ENCODE measurements around the gene FAM9A.

Gene FAM9A

DNA sequence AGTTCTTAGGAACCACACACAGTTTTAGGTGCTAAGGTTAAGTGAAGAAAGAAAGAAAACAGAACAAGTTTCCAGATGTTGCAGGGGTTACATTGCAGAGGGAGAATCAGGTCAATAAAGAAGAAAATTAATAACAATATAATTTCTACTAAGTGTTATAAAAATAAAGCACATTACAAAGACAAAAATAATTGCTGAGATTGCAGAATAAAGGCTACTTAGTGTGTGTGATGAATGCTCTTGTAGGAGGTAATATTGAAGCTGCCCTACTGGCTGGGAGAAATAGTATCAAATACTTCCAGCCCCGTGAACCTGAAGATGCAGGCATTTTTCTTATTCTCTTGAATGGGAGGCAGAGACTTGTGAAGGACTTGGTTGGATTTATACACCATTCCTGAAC is 33.2 kb upstream of the FAM9A start:
- no peak for DNase-seq (ENCODE audit: low spot score)
- no peak overlapping the region for H3K4me3 ChIP-seq (ENCODE audit: low read length in 2 of 2)
- H2BK5ac ChIP-seq (ENCODE audit: low read length): no peak overlapping the region
- no peaks in the 10 kb centered on the region for H3K9me3 ChIP-seq (replicated peaks in 1 of 2; ENCODE audit: control insufficient read depth in 2 of 2, insufficient read depth in 1 of 2, low read depth in 1 of 2, low read length in 2 of 2)
- no peaks in the 10 kb centered on the region for H3K27me3 ChIP-seq (ENCODE audit: control insufficient read depth in 3 of 3, insufficient read depth in 3 of 3, low read depth in 1 of 3, low read length in 3 of 3)
- no peak overlapping the region for H2BK12ac ChIP-seq (ENCODE audit: low read length)
- no peak overlapping the region for H2AK5ac ChIP-seq (ENCODE audit: low read depth, low read length)
- H2BK15ac ChIP-seq (ENCODE audit: low read length): no peak overlapping the region
- H3K36me3 ChIP-seq (replicated peaks in 1 of 2; ENCODE audit: control insufficient read depth in 2 of 2, insufficient read depth in 2 of 2, low read length in 2 of 2): no peaks in the 10 kb centered on the region
- H2BK120ac ChIP-seq (ENCODE audit: low read depth, low read length): no peak overlapping the region
- no CpG with 5 or more reads among the region's 1 CpG for WGBS, 2 donors (ENCODE audit: extremely low coverage in 2 of 2, insufficient read length in 2 of 2, insufficient replicate concordance in 1 of 2)
- no peaks in the 10 kb centered on the region for H3K4me1 ChIP-seq (ENCODE audit: control insufficient read depth in 2 of 2, insufficient read depth in 1 of 2, low read depth in 1 of 2, low read length in 2 of 2)
- no peak overlapping the region for H3K18ac ChIP-seq (ENCODE audit: low read length)
- no peak overlapping the region for H3K23ac ChIP-seq (ENCODE audit: low read depth, low read length, poor library complexity)
- H3K4ac ChIP-seq (ENCODE audit: low read length): no peak overlapping the region
- no peak overlapping the region for H4K91ac ChIP-seq (ENCODE audit: low read depth, low read length, poor library complexity)
- H3K4me2 ChIP-seq (ENCODE audit: insufficient read depth, low read length, poor library complexity, severe bottlenecking): no peak overlapping the region
- no peak overlapping the region for H4K8ac ChIP-seq (ENCODE audit: low read depth, low read length)
- no peak overlapping the region for H3K14ac ChIP-seq (ENCODE audit: low read length)
- H2AFZ ChIP-seq (ENCODE audit: low read length): no peak overlapping the region
- no peak overlapping the region for H3K9ac ChIP-seq (ENCODE audit: low read depth, low read length, poor library complexity)
- H3K27ac ChIP-seq (replicated peaks; ENCODE audit: low read length): no peak overlapping the region
- no peaks in the 10 kb centered on the region for H3K79me1 ChIP-seq (ENCODE audit: low read depth, low read length)

DNA sequence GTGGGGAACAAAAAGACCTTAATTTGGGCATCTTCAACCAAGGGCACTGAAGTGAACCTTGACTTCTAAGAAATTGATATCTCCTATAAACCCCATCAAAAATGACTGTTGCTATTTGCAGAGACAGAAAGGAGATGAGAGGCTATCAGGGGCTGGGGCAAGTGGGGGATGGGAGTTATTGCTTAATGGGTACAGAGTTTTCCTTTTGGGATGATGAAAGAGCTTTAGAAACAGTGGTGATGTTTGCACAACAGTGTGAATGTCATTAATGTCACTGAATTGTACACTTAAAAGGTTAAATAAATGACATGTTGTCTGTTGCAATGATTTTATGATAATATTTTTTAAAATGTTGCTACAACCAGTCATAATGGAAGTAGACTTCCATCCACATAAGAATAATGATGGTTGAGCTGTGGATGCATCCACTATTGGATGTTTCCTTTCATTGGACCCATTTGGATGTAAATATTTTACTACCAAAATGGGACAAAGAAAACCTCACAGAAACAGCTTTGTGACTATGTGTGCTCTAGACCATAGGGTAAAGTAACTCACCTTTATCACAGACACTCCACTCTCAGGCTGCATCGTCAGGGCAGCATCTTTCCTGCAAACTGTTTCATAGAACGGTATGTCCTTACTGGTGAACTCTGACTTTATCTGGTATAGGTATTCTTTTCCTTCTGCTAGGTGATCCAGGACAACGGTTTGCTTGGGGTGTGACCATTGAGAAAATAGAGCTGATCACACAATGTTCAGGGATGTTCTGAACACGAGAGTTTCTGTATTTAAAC is 31.6 kb upstream of the FAM9A start:
- Histone ChIP-seq H4K8ac (ENCODE audit: low read depth, low read length) (no peak overlapping the region), H4K91ac (ENCODE audit: low read depth, low read length, poor library complexity) (no peak overlapping the region), H3K4me1 (ENCODE audit: control insufficient read depth in 2 of 2, insufficient read depth in 1 of 2, low read depth in 1 of 2, low read length in 2 of 2) (no peaks in the 10 kb centered on the region), H2BK120ac (ENCODE audit: low read depth, low read length) (no peak overlapping the region), H3K9ac (ENCODE audit: low read depth, low read length, poor library complexity) (no peak overlapping the region), H3K9me3 (replicated peaks in 1 of 2; ENCODE audit: control insufficient read depth in 2 of 2, insufficient read depth in 1 of 2, low read depth in 1 of 2, low read length in 2 of 2) (no peaks in the 10 kb centered on the region), H3K27ac (replicated peaks; ENCODE audit: low read length) (no peak overlapping the region), H2AFZ (ENCODE audit: low read length) (no peak overlapping the region), H3K18ac (ENCODE audit: low read length) (no peak overlapping the region), H2BK12ac (ENCODE audit: low read length) (no peak overlapping the region), H3K79me1 (ENCODE audit: low read depth, low read length) (no peaks in the 10 kb centered on the region), H3K27me3 (ENCODE audit: control insufficient read depth in 3 of 3, insufficient read depth in 3 of 3, low read depth in 1 of 3, low read length in 3 of 3) (no peaks in the 10 kb centered on the region), H3K4me2 (ENCODE audit: insufficient read depth, low read length, poor library complexity, severe bottlenecking) (no peak overlapping the region), H2BK5ac (ENCODE audit: low read length) (no peak overlapping the region), H3K23ac (ENCODE audit: low read depth, low read length, poor library complexity) (no peak overlapping the region), H3K4me3 (ENCODE audit: low read length in 2 of 2) (no peak overlapping the region), H3K14ac (ENCODE audit: low read length) (no peak overlapping the region), H3K36me3 (replicated peaks in 1 of 2; ENCODE audit: control insufficient read depth in 2 of 2, insufficient read depth in 2 of 2, low read length in 2 of 2) (no peaks in the 10 kb centered on the region), H2BK15ac (ENCODE audit: low read length) (no peak overlapping the region), H3K4ac (ENCODE audit: low read length) (no peak overlapping the region), H2AK5ac (ENCODE audit: low read depth, low read length) (no peak overlapping the region)
- WGBS, 2 donors (ENCODE audit: extremely low coverage in 2 of 2, insufficient read length in 2 of 2, insufficient replicate concordance in 1 of 2): no CpG with 5 or more reads among the region's 4 CpGs
- no peak for DNase-seq (ENCODE audit: low spot score)

DNA sequence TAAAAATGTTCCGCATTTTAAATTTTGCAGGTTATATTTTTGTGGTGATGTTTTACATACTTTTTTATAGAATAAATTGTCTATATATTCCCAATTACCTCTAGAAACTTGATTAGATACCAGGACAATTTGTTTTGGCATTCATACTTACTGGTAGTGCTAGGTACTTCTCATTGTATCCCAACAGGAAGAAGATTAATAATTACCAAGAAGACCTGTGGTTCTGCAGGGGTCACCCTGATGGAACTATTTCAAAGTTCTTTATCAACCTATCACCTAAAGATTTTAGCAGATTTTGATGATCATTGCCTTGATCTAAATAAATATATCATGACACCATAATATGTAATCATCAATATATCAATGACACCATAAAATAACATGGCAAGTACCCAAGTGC is 22.5 kb upstream of the FAM9A start:
- H2AK5ac ChIP-seq (ENCODE audit: low read depth, low read length): no peak overlapping the region
- H3K23ac ChIP-seq (ENCODE audit: low read depth, low read length, poor library complexity): no peak overlapping the region
- no peak overlapping the region for H4K8ac ChIP-seq (ENCODE audit: low read depth, low read length)
- H3K4ac ChIP-seq (ENCODE audit: low read length): no peak overlapping the region
- H4K91ac ChIP-seq (ENCODE audit: low read depth, low read length, poor library complexity): no peak overlapping the region
- DNase-seq (ENCODE audit: low spot score): no peak
- H3K9me3 ChIP-seq (replicated peaks in 1 of 2; ENCODE audit: control insufficient read depth in 2 of 2, insufficient read depth in 1 of 2, low read depth in 1 of 2, low read length in 2 of 2): no peaks in the 10 kb centered on the region
- no peaks in the 10 kb centered on the region for H3K79me1 ChIP-seq (ENCODE audit: low read depth, low read length)
- H3K18ac ChIP-seq (ENCODE audit: low read length): no peak overlapping the region
- no CpG with 5 or more reads among the region's 1 CpG for WGBS, 2 donors (ENCODE audit: extremely low coverage in 2 of 2, insufficient read length in 2 of 2, insufficient replicate concordance in 1 of 2)
- H3K36me3 ChIP-seq (replicated peaks in 1 of 2; ENCODE audit: control insufficient read depth in 2 of 2, insufficient read depth in 2 of 2, low read length in 2 of 2): no peaks in the 10 kb centered on the region
- no peak overlapping the region for H2BK5ac ChIP-seq (ENCODE audit: low read length)
- no peak overlapping the region for H3K9ac ChIP-seq (ENCODE audit: low read depth, low read length, poor library complexity)
- H2BK12ac ChIP-seq (ENCODE audit: low read length): no peak overlapping the region
- H3K27me3 ChIP-seq (ENCODE audit: control insufficient read depth in 3 of 3, insufficient read depth in 3 of 3, low read depth in 1 of 3, low read length in 3 of 3): no peaks in the 10 kb centered on the region
- peaks cover 0 to 5% of the 10 kb centered on the region in 2 donors for H3K4me1 ChIP-seq (ENCODE audit: control insufficient read depth in 2 of 2, insufficient read depth in 1 of 2, low read depth in 1 of 2, low read length in 2 of 2)
- H3K27ac ChIP-seq (replicated peaks; ENCODE audit: low read length): no peak overlapping the region
- H2BK15ac ChIP-seq (ENCODE audit: low read length): no peak overlapping the region
- H2BK120ac ChIP-seq (ENCODE audit: low read depth, low read length): no peak overlapping the region
- H3K14ac ChIP-seq (ENCODE audit: low read length): no peak overlapping the region
- H3K4me3 ChIP-seq (ENCODE audit: low read length in 2 of 2): no peak overlapping the region
- no peak overlapping the region for H3K4me2 ChIP-seq (ENCODE audit: insufficient read depth, low read length, poor library complexity, severe bottlenecking)
- no peak overlapping the region for H2AFZ ChIP-seq (ENCODE audit: low read length)

DNA sequence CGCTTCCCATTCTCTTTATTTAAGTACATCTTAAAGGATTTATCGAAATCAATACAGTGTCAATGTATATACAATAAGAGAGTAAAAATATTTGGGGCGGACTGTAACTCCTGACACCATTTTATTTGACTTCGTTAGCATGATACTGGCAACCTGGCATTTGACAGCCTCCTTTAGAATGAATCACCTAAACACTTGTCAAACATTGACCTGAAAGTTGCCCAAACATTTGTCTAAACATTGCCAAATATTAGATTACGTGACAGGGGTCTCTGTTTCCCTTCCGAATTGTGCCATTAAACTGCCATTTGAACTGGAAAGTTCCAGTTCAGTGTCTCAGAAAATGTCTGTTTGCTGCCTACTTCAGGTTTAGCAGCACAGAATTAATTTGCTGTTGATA is 20.8 kb upstream of the FAM9A start:
- Histone ChIP-seq H3K36me3 (replicated peaks in 1 of 2; ENCODE audit: control insufficient read depth in 2 of 2, insufficient read depth in 2 of 2, low read length in 2 of 2) (no peaks in the 10 kb centered on the region), H3K23ac (ENCODE audit: low read depth, low read length, poor library complexity) (no peak overlapping the region), H2BK5ac (ENCODE audit: low read length) (no peak overlapping the region), H2BK15ac (ENCODE audit: low read length) (no peak overlapping the region), H3K4me3 (ENCODE audit: low read length in 2 of 2) (no peak overlapping the region), H2BK120ac (ENCODE audit: low read depth, low read length) (no peak overlapping the region), H3K18ac (ENCODE audit: low read length) (no peak overlapping the region), H3K4me1 (ENCODE audit: control insufficient read depth in 2 of 2, insufficient read depth in 1 of 2, low read depth in 1 of 2, low read length in 2 of 2) (peaks cover 0 to 5% of the 10 kb centered on the region in 2 donors), H3K14ac (ENCODE audit: low read length) (no peak overlapping the region), H3K27ac (replicated peaks; ENCODE audit: low read length) (no peak overlapping the region), H3K9ac (ENCODE audit: low read depth, low read length, poor library complexity) (no peak overlapping the region), H3K9me3 (replicated peaks in 1 of 2; ENCODE audit: control insufficient read depth in 2 of 2, insufficient read depth in 1 of 2, low read depth in 1 of 2, low read length in 2 of 2) (no peaks in the 10 kb centered on the region), H3K79me1 (ENCODE audit: low read depth, low read length) (no peaks in the 10 kb centered on the region), H3K27me3 (ENCODE audit: control insufficient read depth in 3 of 3, insufficient read depth in 3 of 3, low read depth in 1 of 3, low read length in 3 of 3) (no peaks in the 10 kb centered on the region), H2BK12ac (ENCODE audit: low read length) (no peak overlapping the region), H2AFZ (ENCODE audit: low read length) (no peak overlapping the region), H3K4me2 (ENCODE audit: insufficient read depth, low read length, poor library complexity, severe bottlenecking) (no peak overlapping the region), H2AK5ac (ENCODE audit: low read depth, low read length) (no peak overlapping the region), H3K4ac (ENCODE audit: low read length) (no peak overlapping the region), H4K91ac (ENCODE audit: low read depth, low read length, poor library complexity) (no peak overlapping the region), H4K8ac (ENCODE audit: low read depth, low read length) (no peak overlapping the region)
- DNase-seq (ENCODE audit: low spot score): no peak
- no CpG with 5 or more reads among the region's 6 CpGs for WGBS, 2 donors (ENCODE audit: extremely low coverage in 2 of 2, insufficient read length in 2 of 2, insufficient replicate concordance in 1 of 2)

Data from neuronal stem cell (in vitro differentiated cells).